ENCODE data around the gene NACC2.

DNA sequence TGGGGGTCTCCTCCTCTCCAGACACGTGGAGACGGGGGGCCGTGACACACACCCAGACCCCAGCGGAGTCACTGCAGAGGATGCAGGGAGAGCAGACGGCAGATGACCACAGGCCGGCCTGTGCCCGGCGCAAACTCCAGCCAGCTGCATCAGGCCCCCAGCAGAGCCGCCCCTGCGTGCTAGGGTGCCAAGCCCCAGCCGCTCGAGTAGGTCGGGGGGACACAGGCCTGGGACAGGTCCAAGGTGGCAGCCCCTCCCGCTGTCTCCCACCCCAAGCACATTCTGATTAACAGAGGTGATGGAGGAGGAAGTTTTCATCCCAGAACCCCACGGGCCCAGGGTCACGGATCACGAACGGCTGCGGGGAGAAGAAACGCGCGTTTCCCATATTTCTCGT is 14.4 kb downstream of the NACC2 start:
- no peak for TF ChIP-seq ZFP30 (CRISPR knock-in tag; IDR thresholded peaks at IDR 0.05)
- TF ChIP-seq, protein P1, sequence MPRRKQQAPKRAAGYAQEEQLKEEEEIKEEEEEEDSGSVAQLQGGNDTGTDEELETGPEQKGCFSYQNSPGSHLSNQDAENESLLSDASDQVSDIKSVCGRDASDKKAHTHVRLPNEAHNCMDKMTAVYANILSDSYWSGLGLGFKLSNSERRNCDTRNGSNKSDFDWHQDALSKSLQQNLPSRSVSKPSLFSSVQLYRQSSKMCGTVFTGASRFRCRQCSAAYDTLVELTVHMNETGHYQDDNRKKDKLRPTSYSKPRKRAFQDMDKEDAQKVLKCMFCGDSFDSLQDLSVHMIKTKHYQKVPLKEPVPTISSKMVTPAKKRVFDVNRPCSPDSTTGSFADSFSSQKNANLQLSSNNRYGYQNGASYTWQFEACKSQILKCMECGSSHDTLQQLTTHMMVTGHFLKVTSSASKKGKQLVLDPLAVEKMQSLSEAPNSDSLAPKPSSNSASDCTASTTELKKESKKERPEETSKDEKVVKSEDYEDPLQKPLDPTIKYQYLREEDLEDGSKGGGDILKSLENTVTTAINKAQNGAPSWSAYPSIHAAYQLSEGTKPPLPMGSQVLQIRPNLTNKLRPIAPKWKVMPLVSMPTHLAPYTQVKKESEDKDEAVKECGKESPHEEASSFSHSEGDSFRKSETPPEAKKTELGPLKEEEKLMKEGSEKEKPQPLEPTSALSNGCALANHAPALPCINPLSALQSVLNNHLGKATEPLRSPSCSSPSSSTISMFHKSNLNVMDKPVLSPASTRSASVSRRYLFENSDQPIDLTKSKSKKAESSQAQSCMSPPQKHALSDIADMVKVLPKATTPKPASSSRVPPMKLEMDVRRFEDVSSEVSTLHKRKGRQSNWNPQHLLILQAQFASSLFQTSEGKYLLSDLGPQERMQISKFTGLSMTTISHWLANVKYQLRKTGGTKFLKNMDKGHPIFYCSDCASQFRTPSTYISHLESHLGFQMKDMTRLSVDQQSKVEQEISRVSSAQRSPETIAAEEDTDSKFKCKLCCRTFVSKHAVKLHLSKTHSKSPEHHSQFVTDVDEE (CRISPR knock-in tag; IDR thresholded peaks at IDR 0.05) = no peak
- no peak for TF ChIP-seq TOX (CRISPR knock-in tag; IDR thresholded peaks at IDR 0.05; ENCODE audit: borderline replicate concordance)
- no peak for TF ChIP-seq ZNF8 (CRISPR knock-in tag; IDR thresholded peaks at IDR 0.05)
- no peak for TF ChIP-seq ESRRG (CRISPR knock-in tag; IDR thresholded peaks at IDR 0.05)
- TF ChIP-seq OSR1 (CRISPR knock-in tag; IDR thresholded peaks at IDR 0.05) = no peak
- no peak for TF ChIP-seq PPARA (CRISPR knock-in tag; IDR thresholded peaks at IDR 0.05; ENCODE audit: borderline replicate concordance)
- no peak for TF ChIP-seq ARNTL (CRISPR knock-in tag; IDR thresholded peaks at IDR 0.05; ENCODE audit: borderline replicate concordance, low read depth)
- no peak for TF ChIP-seq ZNF70 (CRISPR knock-in tag; IDR thresholded peaks at IDR 0.05)
- no peak for TF ChIP-seq TCF4 (CRISPR knock-in tag; IDR thresholded peaks at IDR 0.05; ENCODE audit: borderline replicate concordance)
- TF ChIP-seq RARB (CRISPR knock-in tag; IDR thresholded peaks at IDR 0.05) = no peak
- TF ChIP-seq, protein P2, sequence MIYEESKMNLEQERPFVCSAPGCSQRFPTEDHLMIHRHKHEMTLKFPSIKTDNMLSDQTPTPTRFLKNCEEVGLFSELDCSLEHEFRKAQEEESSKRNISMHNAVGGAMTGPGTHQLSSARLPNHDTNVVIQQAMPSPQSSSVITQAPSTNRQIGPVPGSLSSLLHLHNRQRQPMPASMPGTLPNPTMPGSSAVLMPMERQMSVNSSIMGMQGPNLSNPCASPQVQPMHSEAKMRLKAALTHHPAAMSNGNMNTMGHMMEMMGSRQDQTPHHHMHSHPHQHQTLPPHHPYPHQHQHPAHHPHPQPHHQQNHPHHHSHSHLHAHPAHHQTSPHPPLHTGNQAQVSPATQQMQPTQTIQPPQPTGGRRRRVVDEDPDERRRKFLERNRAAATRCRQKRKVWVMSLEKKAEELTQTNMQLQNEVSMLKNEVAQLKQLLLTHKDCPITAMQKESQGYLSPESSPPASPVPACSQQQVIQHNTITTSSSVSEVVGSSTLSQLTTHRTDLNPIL (CRISPR knock-in tag; IDR thresholded peaks at IDR 0.05; ENCODE audit: low read depth) = no peak
- TF ChIP-seq GLIS3 (CRISPR knock-in tag; IDR thresholded peaks at IDR 0.05) = no peak
- TF ChIP-seq, protein P3, sequence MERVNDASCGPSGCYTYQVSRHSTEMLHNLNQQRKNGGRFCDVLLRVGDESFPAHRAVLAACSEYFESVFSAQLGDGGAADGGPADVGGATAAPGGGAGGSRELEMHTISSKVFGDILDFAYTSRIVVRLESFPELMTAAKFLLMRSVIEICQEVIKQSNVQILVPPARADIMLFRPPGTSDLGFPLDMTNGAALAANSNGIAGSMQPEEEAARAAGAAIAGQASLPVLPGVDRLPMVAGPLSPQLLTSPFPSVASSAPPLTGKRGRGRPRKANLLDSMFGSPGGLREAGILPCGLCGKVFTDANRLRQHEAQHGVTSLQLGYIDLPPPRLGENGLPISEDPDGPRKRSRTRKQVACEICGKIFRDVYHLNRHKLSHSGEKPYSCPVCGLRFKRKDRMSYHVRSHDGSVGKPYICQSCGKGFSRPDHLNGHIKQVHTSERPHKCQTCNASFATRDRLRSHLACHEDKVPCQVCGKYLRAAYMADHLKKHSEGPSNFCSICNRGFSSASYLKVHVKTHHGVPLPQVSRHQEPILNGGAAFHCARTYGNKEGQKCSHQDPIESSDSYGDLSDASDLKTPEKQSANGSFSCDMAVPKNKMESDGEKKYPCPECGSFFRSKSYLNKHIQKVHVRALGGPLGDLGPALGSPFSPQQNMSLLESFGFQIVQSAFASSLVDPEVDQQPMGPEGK (CRISPR knock-in tag; IDR thresholded peaks at IDR 0.05; ENCODE audit: borderline replicate concordance) = no peak
